K562 (cell line): ENCODE results near the gene ADGRD1. TPM values are rescaled to one million over a fixed set of nuclear protein-coding genes. Genes with fewer than 3 reads are reported as not detected.

Experiments used
- ATAC-seq: fragments of 200-7000 bp; cut with Tn5 transposase; 3 replicates; pipeline ENCODE4 v1.9.1; 2020; ENCODE audit warnings: moderate library complexity
- BruUV-seq: library from RNA; stranded (reverse); fragments of 400-500 nt; replicated peaks from 2 replicates; lab custom pipeline; 2021; lab: Mats Ljungman, UMichigan
- CTCF ChIA-PET: fragments of 300-600 bp; formaldehyde crosslinking; extraction: SDS; loops from one replicate; lab custom pipeline; 2021; ENCODE audit warnings: low intra/inter-chr PET ratio; lab: Yijun Ruan, JAX
- POLR2A ChIA-PET: fragments of 300-600, 350-650 bp; sonication (Branson Sonifier 250); formaldehyde crosslinking; extraction: SDS; loops from one replicate; lab custom pipeline; 2021; ENCODE audit warnings: antibody characterized with exemption, inconsistent platforms; lab: Yijun Ruan, JAX
- DNase-seq, 4 experiments: peaks; one replicate each; pipeline versions ENCODE4 v3.0.0 to v3.0.0-alpha.2; 2011 to 2018; ENCODE audit warnings: low spot score in 3 of 4, mixed read lengths in 3 of 4; ENCODE audit errors: extremely low read depth in 1 of 4
- FAIRE-seq: peaks from 2 replicates; lab custom pipeline; 2011; peaks lifted over from hg19 to GRCh38; lab: Jason Lieb, UNC
- H2AFZ ChIP-seq: 2 replicates; pipeline ENCODE4 v1.6.0; 2011; ENCODE audit warnings: low read depth, low read length, control low read depth, inconsistent platforms
- H3K27ac ChIP-seq: fragments of 200-600 bp; 3 replicates; pipeline ENCODE4 v1.8.0; 2011; ENCODE audit warnings: low read depth, mild to moderate bottlenecking, control low read depth, inconsistent platforms, low read length, moderate library complexity, mixed read lengths; ENCODE audit errors: extremely low read depth
- H3K27me3 ChIP-seq, 2 experiments: fragments of 300-600 bp in 1 of 2; 2 replicates in 1 of 2; 3 replicates in 1 of 2; pipeline versions ENCODE4 v1.6.0 to v1.8.0; 2011; ENCODE audit warnings: inconsistent platforms in 2 of 2, low read length in 2 of 2, mild to moderate bottlenecking in 1 of 2, mixed read lengths in 1 of 2, moderate library complexity in 1 of 2; ENCODE audit not compliant: control insufficient read depth in 2 of 2, insufficient read depth in 2 of 2
- H3K36me3 ChIP-seq: fragments of 300-600 bp; 3 replicates; pipeline ENCODE4 v1.8.0; 2011; ENCODE audit warnings: mild to moderate bottlenecking, low read length, inconsistent platforms; ENCODE audit not compliant: control insufficient read depth, insufficient read depth
- H3K4me1 ChIP-seq, 2 experiments: fragments of 200-600 bp in 1 of 2; replicated peaks in 1 of 2; 2 replicates in 1 of 2; 3 replicates in 1 of 2; pipeline versions ENCODE4 v1.5.1 to v1.8.0; 2011; ENCODE audit warnings: inconsistent platforms in 2 of 2, low read length in 2 of 2, mild to moderate bottlenecking in 1 of 2, mixed read lengths in 1 of 2, moderate library complexity in 1 of 2; ENCODE audit not compliant: control insufficient read depth in 2 of 2, insufficient read depth in 2 of 2
- H3K4me2 ChIP-seq: 2 replicates; pipeline ENCODE4 v1.6.1; 2011; ENCODE audit warnings: low read length, control low read depth, inconsistent platforms, mixed read lengths; ENCODE audit not compliant: insufficient read depth
- H3K4me3 ChIP-seq: fragments of 200-600 bp; sonication (generic), shearing (Covaris generic); 2 replicates; pipeline ENCODE4 v1.5.1; 2016; ENCODE audit warnings: control low read depth, inconsistent platforms
- H3K79me2 ChIP-seq: fragments of 200-600 bp; 3 replicates; pipeline ENCODE4 v1.8.0; 2011; ENCODE audit warnings: low read length, inconsistent platforms; ENCODE audit not compliant: control insufficient read depth, insufficient read depth
- H3K9ac ChIP-seq, 2 experiments: 2 replicates each; pipeline versions ENCODE4 v1.6.0 to v1.6.1; 2011; ENCODE audit warnings: low read depth in 2 of 2, low read length in 2 of 2, control low read depth in 1 of 2, inconsistent platforms in 1 of 2, mild to moderate bottlenecking in 1 of 2, mixed read lengths in 1 of 2; ENCODE audit not compliant: insufficient read depth in 1 of 2
- H3K9me1 ChIP-seq: one replicate; pipeline ENCODE4 v1.6.0; 2011; ENCODE audit warnings: inconsistent platforms, mild to moderate bottlenecking, low read length, moderate library complexity; ENCODE audit not compliant: control insufficient read depth, insufficient read depth
- H3K9me3 ChIP-seq: replicated peaks from 2 replicates; pipeline ENCODE4 v1.5.1; 2011; ENCODE audit warnings: low read depth, low read length, inconsistent platforms; ENCODE audit not compliant: control insufficient read depth, insufficient read depth
- H4K20me1 ChIP-seq: replicated peaks from 2 replicates; pipeline ENCODE4 v1.6.1; 2011; ENCODE audit warnings: low read length, inconsistent platforms, mixed read lengths; ENCODE audit not compliant: control insufficient read depth, insufficient read depth
- ADNP ChIP-seq: fragments of 200-800 bp; sonication (Bioruptor generic); IDR thresholded peaks from 2 replicates; pipeline ENCODE4 v1.6.1; 2016; ENCODE audit warnings: missing genetic modification characterization, missing compliant biosample characterization
- GABPB1 ChIP-seq: sonication (generic); formaldehyde crosslinking; IDR thresholded peaks from 2 replicates; pipeline ENCODE4 v1.8.0; 2022; ENCODE audit warnings: mild to moderate bottlenecking, missing genetic modification reagents
- HINFP ChIP-seq: fragments of 450-650 bp; conservative IDR thresholded peaks from 2 replicates; pipeline ENCODE4 v1.6.1; 2016; ENCODE audit warnings: missing genetic modification characterization, low read depth, mild to moderate bottlenecking, control low read depth, missing compliant biosample characterization
- PURB ChIP-seq: sonication (generic); formaldehyde crosslinking; IDR thresholded peaks from 2 replicates; pipeline ENCODE4 v1.9.0; 2021; ENCODE audit warnings: low read depth, mild to moderate bottlenecking, missing genetic modification reagents
- RBM22 ChIP-seq: fragments of 200-400 bp; formaldehyde crosslinking; IDR thresholded peaks from 2 replicates; pipeline ENCODE4 v1.6.1; 2018; ENCODE audit warnings: low read length, low read depth; ENCODE audit not compliant: poor library complexity, severe bottlenecking
- ZBTB2 ChIP-seq: fragments of 450-650 bp; IDR thresholded peaks from 2 replicates; pipeline ENCODE4 v1.6.1; 2016; ENCODE audit warnings: antibody characterized with exemption
- ZNF197 ChIP-seq: fragments of 200-800 bp; sonication (Bioruptor generic); IDR thresholded peaks from 2 replicates; pipeline ENCODE4 v1.6.1; 2016; ENCODE audit warnings: low read depth, missing genetic modification characterization, missing compliant biosample characterization
- ZNF655 ChIP-seq: fragments of 250-450 bp; sonication (Bioruptor Pico); IDR thresholded peaks from 2 replicates; pipeline ENCODE4 v1.5.0; 2021
- WGBS: fragments of 100-300 bp; shearing (Covaris generic); methylation state at CpG from one replicate; pipeline ENCODE4 v1.1.6; 2016; ENCODE audit warnings: low coverage, mixed read lengths; ENCODE audit not compliant: insufficient coverage; ENCODE audit errors: missing lambda C conversion rate; 5-methylcytosine and 5-hydroxymethylcytosine counted together
- in situ Hi-C: fragments of 300-500 bp; cut with MboI; formaldehyde crosslinking; loops from 4 replicates; pipeline ENCODE4 v1.15.0; 2018; ENCODE audit warnings: inconsistent platforms, mixed read lengths
- intact Hi-C: fragments of 100-400 bp; cut with micrococcal nuclease; formaldehyde crosslinking; loops from 2 replicates; pipeline ENCODE4 v1.14.2; 2022
- polyA plus RNA-seq, 8 experiments: library from polyadenylated mRNA; depleted of rRNA in 4 of 8; stranded (reverse) in 5 of 8; unstranded in 3 of 8; fragments of >200 nt; fragmentation: Nextera tagmentation in 2 of 8; fragmentation: Illumina TruSeq in 1 of 8; extraction: Ambion mirVana in 2 of 8; extraction: Trizol in 1 of 8; gene quantifications; 2 replicates each; pipeline versions ENCODE4 v1.2.1 to v1.2.3, GENCODE V29; 2011 to 2014; ENCODE audit warnings: inconsistent platforms in 1 of 8, missing spikeins in 1 of 8
- total RNA-seq, 7 experiments: library from RNA; depleted of rRNA in 6 of 7; stranded (reverse); fragments of >200 nt in 6 of 7; fragmentation: Illumina TruSeq in 2 of 7; extraction: Trizol in 2 of 7; gene quantifications; 2 replicates each; pipeline versions ENCODE4 v1.2.1 to v1.2.3, GENCODE V29; 2011 to 2021; ENCODE audit warnings: low replicate concordance in 1 of 7

Gene ADGRD1
- total and polyA plus RNA-seq, 9 of the 15 experiments (the other 6 are each of a cell fraction or from before 2014, with no cell fraction given): 1.7 to 11.7 (median 3.3) TPM

GRCh38 chr12:131040491-131040890, 86.8 kb downstream of the ADGRD1 start:
- WGBS: 34% methylated on average over 9 of the region's 11 CpGs
- no peak overlapping the region for H2AFZ ChIP-seq
- in situ Hi-C loops: no loop called here
- H3K4me3 ChIP-seq: no peak overlapping the region
- H3K4me2 ChIP-seq: no peak overlapping the region
- H3K9me3 ChIP-seq: no peaks in the 10 kb centered on the region
- ATAC-seq (no peak), FAIRE-seq (no peak), DNase-seq (no peak)
- no TSS peak for BruUV-seq
- H3K36me3 ChIP-seq: no peaks in the 10 kb centered on the region
- ChIA-PET CTCF (no interaction called here), POLR2A (no interaction called here)
- H3K9ac ChIP-seq: no peak overlapping the region
- H3K9me1 ChIP-seq: no peaks in the 10 kb centered on the region
- H4K20me1 ChIP-seq: no peaks in the 10 kb centered on the region
- no peaks in the 10 kb centered on the region for H3K79me2 ChIP-seq
- intact Hi-C loops: no loop called here
- H3K4me1 ChIP-seq: peaks cover 0 to 21% of the 10 kb centered on the region in 2 experiments; a peak in 2 of 5 replicates
- no peak for TF ChIP-seq ZBTB2
- TF ChIP-seq ZNF655 (CRISPR knock-in tag): no peak
- no peak for TF ChIP-seq PURB
- no peak for TF ChIP-seq ZNF197 (CRISPR knock-in tag)
- TF ChIP-seq ADNP (tag): no peak
- TF ChIP-seq GABPB1 (CRISPR knock-in tag): no peak
- TF ChIP-seq HINFP (tag): no peak
- no peak for TF ChIP-seq RBM22
- peaks cover 18 to 56% of the 10 kb centered on the region in 2 experiments; a peak in 4 of 5 replicates for H3K27me3 ChIP-seq
- H3K27ac ChIP-seq: no peak overlapping the region
